Liver (tissue), 9 donors: ENCODE results near the gene LRP11. TPM values are rescaled to one million over a fixed set of nuclear protein-coding genes. Genes with fewer than 3 reads are reported as not detected.

ENCODE experiments used
- DNase-seq: peaks from one replicate; pipeline ENCODE4 v3.0.0-alpha.2; 2017; ENCODE audit warnings: low spot score
- H3K27ac ChIP-seq, 2 donors: one replicate each; pipeline ENCODE4 v1.7.0; 2013; ENCODE audit warnings: inconsistent platforms in 2 of 2, low read length in 2 of 2, control low read depth in 1 of 2, low read depth in 1 of 2, mild to moderate bottlenecking in 1 of 2
- H3K27me3 ChIP-seq, 4 donors: one replicate each; pipeline versions ENCODE4 v1.6.1 to v1.7.0; 2013; ENCODE audit warnings: low read length in 3 of 4, inconsistent platforms in 1 of 4, mild to moderate bottlenecking in 1 of 4, moderate library complexity in 1 of 4; ENCODE audit not compliant: control insufficient read depth in 4 of 4, insufficient read depth in 4 of 4
- H3K36me3 ChIP-seq, 4 donors: one replicate each; pipeline versions ENCODE4 v1.6.1 to v1.7.0; 2013; ENCODE audit warnings: low read length in 3 of 4, mild to moderate bottlenecking in 3 of 4, low read depth in 1 of 4, moderate library complexity in 1 of 4; ENCODE audit not compliant: control insufficient read depth in 4 of 4, insufficient read depth in 3 of 4
- H3K4me1 ChIP-seq, 4 donors: one replicate each; pipeline versions ENCODE4 v1.6.1 to v1.7.0; 2013; ENCODE audit warnings: low read length in 3 of 4, mild to moderate bottlenecking in 3 of 4, moderate library complexity in 1 of 4; ENCODE audit not compliant: control insufficient read depth in 4 of 4, insufficient read depth in 4 of 4
- H3K4me3 ChIP-seq, 3 donors: one replicate each; pipeline versions ENCODE4 v1.6.1 to v1.7.0; 2013; ENCODE audit warnings: low read length in 3 of 3, control low read depth in 1 of 3, low read depth in 1 of 3, mild to moderate bottlenecking in 1 of 3
- H3K9ac ChIP-seq, 2 donors: one replicate each; pipeline ENCODE4 v1.7.0; 2013; ENCODE audit warnings: low read length in 2 of 2, mild to moderate bottlenecking in 2 of 2, moderate library complexity in 2 of 2, control low read depth in 1 of 2, low read depth in 1 of 2
- H3K9me3 ChIP-seq, 4 donors: one replicate each; pipeline versions ENCODE4 v1.6.1 to v1.7.0; 2013; ENCODE audit warnings: low read length in 3 of 4; ENCODE audit not compliant: control insufficient read depth in 4 of 4
- EGR1 ChIP-seq, 2 donors: IDR thresholded peaks; 2 replicates each; pipeline ENCODE4 v1.6.1; 2016 to 2018; ENCODE audit warnings: antibody characterized with exemption in 2 of 2, low read depth in 2 of 2
- FOXA2 ChIP-seq: IDR thresholded peaks from 2 replicates; pipeline ENCODE4 v1.6.1; 2016; ENCODE audit warnings: antibody characterized with exemption
- GABPA ChIP-seq, 2 donors: IDR thresholded peaks in 1 of 2; conservative IDR thresholded peaks in 1 of 2; 2 replicates each; pipeline ENCODE4 v1.6.1; 2016; ENCODE audit warnings: antibody characterized with exemption in 2 of 2, mild to moderate bottlenecking in 1 of 2, moderate library complexity in 1 of 2
- HNF4A ChIP-seq, 2 donors: conservative IDR thresholded peaks; 2 replicates each; pipeline ENCODE4 v1.6.1; 2016; ENCODE audit warnings: antibody characterized with exemption in 2 of 2, mild to moderate bottlenecking in 2 of 2
- RAD21 ChIP-seq, 2 donors: IDR thresholded peaks; 2 replicates each; pipeline ENCODE4 v1.6.1; 2016; ENCODE audit warnings: antibody characterized with exemption in 2 of 2, mild to moderate bottlenecking in 2 of 2
- RXRA ChIP-seq, 2 donors: IDR thresholded peaks; 2 replicates each; pipeline ENCODE4 v1.6.1; 2017 to 2018; ENCODE audit warnings: antibody characterized with exemption in 2 of 2, mild to moderate bottlenecking in 1 of 2
- SP1 ChIP-seq: IDR thresholded peaks from 2 replicates; pipeline ENCODE4 v1.6.1; 2018; ENCODE audit warnings: antibody characterized with exemption, mild to moderate bottlenecking
- TAF1 ChIP-seq: conservative IDR thresholded peaks from 2 replicates; pipeline ENCODE4 v1.6.1; 2016; ENCODE audit warnings: antibody characterized with exemption, mild to moderate bottlenecking
- YY1 ChIP-seq: IDR thresholded peaks from 2 replicates; pipeline ENCODE4 v1.6.1; 2016; ENCODE audit warnings: antibody characterized with exemption, mild to moderate bottlenecking
- WGBS: extraction: QIAGEN DNeasy Blood & Tissue Kit; methylation state at CpG from one replicate; pipeline ENCODE4 v1.1.7; 2013; 5-methylcytosine and 5-hydroxymethylcytosine counted together
- polyA plus RNA-seq, 2 donors: library from polyadenylated mRNA; stranded (reverse) in 1 of 2; unstranded in 1 of 2; fragments of 200-250 nt in 1 of 2; fragments of >200 nt in 1 of 2; fragmentation: Nextera tagmentation in 1 of 2; extraction: Ambion mirVana in 1 of 2; gene quantifications; one replicate each; pipeline versions ENCODE4 v1.2.1 to v1.2.3, GENCODE V29; 2013 to 2015
- total RNA-seq, 2 donors: library from RNA; depleted of rRNA; stranded (reverse); fragments of >200 nt; gene quantifications; one replicate each; pipeline ENCODE4 v1.2.3, GENCODE V29; 2014
- TF ChIP-seq, protein P1 (sequence below): IDR thresholded peaks from 2 replicates; pipeline ENCODE4 v1.6.1; 2016; ENCODE audit warnings: antibody characterized with exemption
- TF ChIP-seq, protein P2 (sequence below): IDR thresholded peaks from 2 replicates; pipeline ENCODE4 v1.6.1; 2016; ENCODE audit warnings: antibody characterized with exemption, mild to moderate bottlenecking
- TF ChIP-seq, protein P3 (sequence below): IDR thresholded peaks from 2 replicates; pipeline ENCODE4 v1.6.1; 2016; ENCODE audit warnings: antibody characterized with exemption
- TF ChIP-seq, protein P4 (sequence below): IDR thresholded peaks from 2 replicates; pipeline ENCODE4 v1.6.1; 2016; ENCODE audit warnings: antibody characterized with exemption
- donor health status: healthy.
- donor health status: healthy.
- donor health status: healthy.
- donor health status: healthy.
- donor health status: healthy.

The LRP11 gene
- total and polyA plus RNA-seq, 4 donors = 3.4 to 13.3 (median 6.0) TPM

DNA sequence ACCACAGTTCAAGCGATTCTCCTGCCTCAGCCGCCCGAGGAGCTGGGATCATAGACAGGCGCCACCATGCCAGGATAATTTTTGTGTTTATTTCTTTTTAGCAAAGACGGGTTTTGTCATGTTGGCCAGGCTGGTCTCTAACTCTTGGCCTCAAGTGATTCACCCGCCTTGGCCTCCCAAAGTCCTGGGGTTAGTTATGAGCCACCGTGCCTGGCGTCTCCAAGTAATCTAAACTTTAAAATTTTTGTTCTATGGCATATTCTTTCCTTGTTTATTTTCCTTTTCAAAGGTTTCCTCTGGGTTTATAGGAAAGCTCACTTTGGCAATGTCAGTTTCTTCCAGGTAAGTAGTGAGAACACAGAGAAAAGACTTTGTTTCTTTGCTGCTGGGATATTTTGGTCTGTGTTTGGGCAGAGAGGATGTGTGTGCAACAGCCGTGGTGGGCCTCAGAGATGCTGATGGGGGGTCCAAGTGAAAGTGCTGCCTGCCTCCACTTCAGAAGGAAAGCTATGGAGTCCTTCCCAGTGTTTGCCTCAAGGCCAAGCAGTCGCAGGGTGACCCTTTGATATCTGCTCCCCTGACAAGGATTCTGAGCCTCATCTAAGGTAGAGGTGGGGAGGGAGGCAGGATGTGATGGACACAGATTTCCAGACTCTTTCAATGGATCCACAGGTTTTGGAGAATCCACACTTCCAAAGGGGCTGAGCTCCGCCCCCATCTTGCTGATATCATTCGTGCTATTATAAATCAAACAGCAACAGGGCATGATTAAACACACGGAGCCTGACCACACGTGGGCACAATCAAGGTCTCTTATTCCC, 2.3 kb downstream of the LRP11 start:
- WGBS = 73% methylated on average over 14 of the region's 14 CpGs
- DNase-seq = no peak
- H3K36me3 ChIP-seq = no peaks in the 10 kb centered on the region
- TF ChIP-seq, protein P1, sequence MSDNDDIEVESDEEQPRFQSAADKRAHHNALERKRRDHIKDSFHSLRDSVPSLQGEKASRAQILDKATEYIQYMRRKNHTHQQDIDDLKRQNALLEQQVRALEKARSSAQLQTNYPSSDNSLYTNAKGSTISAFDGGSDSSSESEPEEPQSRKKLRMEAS = no peak
- TF ChIP-seq FOXA2 (no peak), HNF4A (conservative IDR thresholded peaks at IDR 0.05) (peak in 1 of 2 donors; percentile 26), RAD21 (IDR thresholded peaks at IDR 0.05) (peak in 1 of 2 donors; percentile 11)
- TF ChIP-seq, protein P2, sequence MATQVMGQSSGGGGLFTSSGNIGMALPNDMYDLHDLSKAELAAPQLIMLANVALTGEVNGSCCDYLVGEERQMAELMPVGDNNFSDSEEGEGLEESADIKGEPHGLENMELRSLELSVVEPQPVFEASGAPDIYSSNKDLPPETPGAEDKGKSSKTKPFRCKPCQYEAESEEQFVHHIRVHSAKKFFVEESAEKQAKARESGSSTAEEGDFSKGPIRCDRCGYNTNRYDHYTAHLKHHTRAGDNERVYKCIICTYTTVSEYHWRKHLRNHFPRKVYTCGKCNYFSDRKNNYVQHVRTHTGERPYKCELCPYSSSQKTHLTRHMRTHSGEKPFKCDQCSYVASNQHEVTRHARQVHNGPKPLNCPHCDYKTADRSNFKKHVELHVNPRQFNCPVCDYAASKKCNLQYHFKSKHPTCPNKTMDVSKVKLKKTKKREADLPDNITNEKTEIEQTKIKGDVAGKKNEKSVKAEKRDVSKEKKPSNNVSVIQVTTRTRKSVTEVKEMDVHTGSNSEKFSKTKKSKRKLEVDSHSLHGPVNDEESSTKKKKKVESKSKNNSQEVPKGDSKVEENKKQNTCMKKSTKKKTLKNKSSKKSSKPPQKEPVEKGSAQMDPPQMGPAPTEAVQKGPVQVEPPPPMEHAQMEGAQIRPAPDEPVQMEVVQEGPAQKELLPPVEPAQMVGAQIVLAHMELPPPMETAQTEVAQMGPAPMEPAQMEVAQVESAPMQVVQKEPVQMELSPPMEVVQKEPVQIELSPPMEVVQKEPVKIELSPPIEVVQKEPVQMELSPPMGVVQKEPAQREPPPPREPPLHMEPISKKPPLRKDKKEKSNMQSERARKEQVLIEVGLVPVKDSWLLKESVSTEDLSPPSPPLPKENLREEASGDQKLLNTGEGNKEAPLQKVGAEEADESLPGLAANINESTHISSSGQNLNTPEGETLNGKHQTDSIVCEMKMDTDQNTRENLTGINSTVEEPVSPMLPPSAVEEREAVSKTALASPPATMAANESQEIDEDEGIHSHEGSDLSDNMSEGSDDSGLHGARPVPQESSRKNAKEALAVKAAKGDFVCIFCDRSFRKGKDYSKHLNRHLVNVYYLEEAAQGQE = no peak
- H3K9me3 ChIP-seq = no peaks in the 10 kb centered on the region
- no peak overlapping the region for H3K9ac ChIP-seq
- H3K27ac ChIP-seq = peak overlapping the region in 1 of 2 donors; percentile 91
- H3K4me1 ChIP-seq = peaks cover 1 to 34% (median 17%) of the 10 kb centered on the region in 4 donors
- H3K4me3 ChIP-seq = no peak overlapping the region
- no peaks in the 10 kb centered on the region for H3K27me3 ChIP-seq

DNA sequence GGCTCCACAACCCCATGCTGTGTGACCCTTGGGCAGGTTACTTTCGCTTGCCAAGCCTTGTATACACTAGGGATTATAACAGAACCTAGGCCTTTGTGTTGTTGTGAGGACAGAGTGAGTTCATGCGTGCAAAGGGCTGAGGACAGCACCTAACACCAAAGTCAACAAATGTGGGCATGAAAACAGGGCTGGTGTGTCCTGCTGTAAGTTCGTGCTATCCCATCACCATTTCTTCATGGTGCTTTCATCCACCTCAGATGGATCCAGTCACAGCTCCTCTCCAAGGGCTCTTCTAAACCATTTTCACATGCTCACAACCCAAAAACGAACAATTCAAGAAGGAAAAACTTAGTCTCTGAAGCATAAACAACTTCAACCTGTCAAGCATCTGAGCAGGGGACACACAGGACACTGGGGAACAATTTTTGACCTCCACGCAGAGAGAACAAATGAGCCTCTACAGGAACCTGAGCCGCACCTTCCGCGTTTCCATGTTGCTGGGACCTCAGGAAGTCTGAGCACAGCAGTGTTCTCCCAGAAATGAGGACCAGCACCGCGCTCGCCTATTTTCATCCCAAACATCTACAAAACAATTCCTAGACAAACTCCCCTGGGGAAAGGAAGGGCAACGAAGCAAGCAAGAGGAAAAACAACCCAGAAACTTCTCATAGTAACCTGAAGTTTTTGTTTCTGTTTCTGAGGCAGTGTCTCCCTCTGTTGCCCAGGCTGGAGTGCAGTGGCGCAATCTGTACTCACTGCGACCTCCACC, 3.1 kb downstream of the LRP11 start:
- H3K27me3 ChIP-seq = no peaks in the 10 kb centered on the region
- TF ChIP-seq, protein P3, sequence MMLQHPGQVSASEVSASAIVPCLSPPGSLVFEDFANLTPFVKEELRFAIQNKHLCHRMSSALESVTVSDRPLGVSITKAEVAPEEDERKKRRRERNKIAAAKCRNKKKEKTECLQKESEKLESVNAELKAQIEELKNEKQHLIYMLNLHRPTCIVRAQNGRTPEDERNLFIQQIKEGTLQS = no peak
- TF ChIP-seq SP1 = peak; percentile 78
- TF ChIP-seq YY1 = no peak
- TF ChIP-seq RXRA (IDR thresholded peaks at IDR 0.05) = peak; percentile 36 to 79
- peak in 1 of 2 donors; percentile 12 for TF ChIP-seq HNF4A (conservative IDR thresholded peaks at IDR 0.05)
- H3K9ac ChIP-seq = no peak overlapping the region
- DNase-seq = no peak
- peak overlapping the region; percentile 47 to 91 for H3K27ac ChIP-seq
- 76% methylated on average over 14 of the region's 14 CpGs for WGBS
- H3K4me1 ChIP-seq = peaks cover 1 to 34% (median 17%) of the 10 kb centered on the region in 4 donors
- H3K9me3 ChIP-seq = no peaks in the 10 kb centered on the region
- H3K4me3 ChIP-seq = no peak overlapping the region
- H3K36me3 ChIP-seq = no peaks in the 10 kb centered on the region

GRCh38 chr6:149860513-149860833, 3.7 kb downstream of the LRP11 start:
- no peak overlapping the region for H3K4me3 ChIP-seq
- H3K36me3 ChIP-seq = no peaks in the 10 kb centered on the region
- H3K4me1 ChIP-seq = peaks cover 1 to 34% (median 17%) of the 10 kb centered on the region in 4 donors
- TF ChIP-seq GABPA (IDR thresholded peaks at IDR 0.05 in 1 of 2, conservative IDR thresholded peaks at IDR 0.05 in 1 of 2) = no peak
- TF ChIP-seq YY1 = no peak
- no peak for TF ChIP-seq SP1
- TF ChIP-seq FOXA2 = no peak
- TF ChIP-seq, protein P3 = no peak
- no peak for TF ChIP-seq HNF4A (conservative IDR thresholded peaks at IDR 0.05)
- no peak for TF ChIP-seq EGR1 (IDR thresholded peaks at IDR 0.05; ENCODE audit: low read depth in 2 of 2)
- TF ChIP-seq, protein P2 = no peak
- TF ChIP-seq TAF1 = no peak
- TF ChIP-seq, protein P4, sequence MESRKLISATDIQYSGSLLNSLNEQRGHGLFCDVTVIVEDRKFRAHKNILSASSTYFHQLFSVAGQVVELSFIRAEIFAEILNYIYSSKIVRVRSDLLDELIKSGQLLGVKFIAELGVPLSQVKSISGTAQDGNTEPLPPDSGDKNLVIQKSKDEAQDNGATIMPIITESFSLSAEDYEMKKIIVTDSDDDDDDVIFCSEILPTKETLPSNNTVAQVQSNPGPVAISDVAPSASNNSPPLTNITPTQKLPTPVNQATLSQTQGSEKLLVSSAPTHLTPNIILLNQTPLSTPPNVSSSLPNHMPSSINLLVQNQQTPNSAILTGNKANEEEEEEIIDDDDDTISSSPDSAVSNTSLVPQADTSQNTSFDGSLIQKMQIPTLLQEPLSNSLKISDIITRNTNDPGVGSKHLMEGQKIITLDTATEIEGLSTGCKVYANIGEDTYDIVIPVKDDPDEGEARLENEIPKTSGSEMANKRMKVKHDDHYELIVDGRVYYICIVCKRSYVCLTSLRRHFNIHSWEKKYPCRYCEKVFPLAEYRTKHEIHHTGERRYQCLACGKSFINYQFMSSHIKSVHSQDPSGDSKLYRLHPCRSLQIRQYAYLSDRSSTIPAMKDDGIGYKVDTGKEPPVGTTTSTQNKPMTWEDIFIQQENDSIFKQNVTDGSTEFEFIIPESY = no peak
- DNase-seq = no peak
- H3K9ac ChIP-seq = no peak overlapping the region
- WGBS = 97% methylated on average over 5 of the region's 5 CpGs
- no peaks in the 10 kb centered on the region for H3K27me3 ChIP-seq
- peak overlapping the region; percentile 47 to 91 for H3K27ac ChIP-seq
- no peaks in the 10 kb centered on the region for H3K9me3 ChIP-seq
